HL-60 (cell line): Measurements from ENCODE around the gene AMBP.

Experiments
- DNase-seq, 2 experiments: peaks; one replicate each; pipeline ENCODE4 v3.0.0-alpha.2; 2010 to 2020; ENCODE audit warnings: low read depth in 1 of 2, low spot score in 1 of 2
- H3K27ac ChIP-seq: fragments of 250-450 bp; sonication (Bioruptor Pico); replicated peaks from 2 replicates; pipeline ENCODE4 v1.5.1; 2020; ENCODE audit warnings: mild to moderate bottlenecking, moderate library complexity
- H3K27me3 ChIP-seq: fragments of 250-450 bp; sonication (Bioruptor Pico); 2 replicates; pipeline ENCODE4 v1.5.1; 2021; ENCODE audit warnings: mild to moderate bottlenecking, moderate library complexity; ENCODE audit not compliant: insufficient read depth, poor library complexity, severe bottlenecking
- H3K4me3 ChIP-seq: replicated peaks from 2 replicates; pipeline ENCODE4 v1.5.1; 2011; ENCODE audit warnings: mild to moderate bottlenecking, control low read depth, low read length; ENCODE audit not compliant: insufficient read depth
- CTCF ChIP-seq: IDR thresholded peaks from one replicate; pipeline ENCODE4 v1.5.1; 2011; ENCODE audit warnings: low read length, control low read depth, inconsistent platforms; ENCODE audit not compliant: insufficient read depth
- GABPA ChIP-seq: IDR thresholded peaks from 2 replicates; pipeline ENCODE4 v1.6.1; 2012; ENCODE audit warnings: low read depth
- POLR2AphosphoS5 ChIP-seq: IDR thresholded peaks from 2 replicates; pipeline ENCODE4 v1.6.1; 2012; ENCODE audit warnings: low read depth
- SPI1 ChIP-seq: IDR thresholded peaks from 2 replicates; pipeline ENCODE4 v1.6.1; 2012; ENCODE audit warnings: low read depth, mild to moderate bottlenecking, borderline replicate concordance
- TF ChIP-seq, protein P1 (sequence below): IDR thresholded peaks from 2 replicates; pipeline ENCODE4 v1.6.1; 2012; ENCODE audit warnings: low read depth; ENCODE audit not compliant: insufficient replicate concordance

Gene AMBP

DNA sequence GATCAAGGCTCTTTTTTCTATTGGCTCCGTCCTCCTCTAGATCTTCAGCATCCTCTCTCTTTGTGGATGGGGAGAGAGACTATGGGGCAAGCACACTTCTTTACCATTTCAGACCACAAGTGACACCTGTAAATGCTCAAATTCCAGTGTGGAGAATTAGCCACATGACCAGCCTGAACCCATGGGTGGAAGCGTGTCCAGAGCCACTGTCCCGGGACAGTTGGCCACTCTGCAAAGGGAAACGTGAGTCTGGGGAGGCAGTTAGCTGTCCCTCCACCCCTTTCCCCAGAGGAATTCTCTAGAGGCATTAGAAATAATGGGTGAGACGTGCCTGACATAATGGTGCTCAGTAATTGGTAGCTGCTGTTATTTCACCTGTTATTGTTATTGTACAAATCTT is 40.9 kb downstream of the AMBP start:
- TF ChIP-seq POLR2AphosphoS5 (no peak), GABPA (no peak), CTCF (no peak), SPI1 (no peak)
- TF ChIP-seq, protein P1, sequence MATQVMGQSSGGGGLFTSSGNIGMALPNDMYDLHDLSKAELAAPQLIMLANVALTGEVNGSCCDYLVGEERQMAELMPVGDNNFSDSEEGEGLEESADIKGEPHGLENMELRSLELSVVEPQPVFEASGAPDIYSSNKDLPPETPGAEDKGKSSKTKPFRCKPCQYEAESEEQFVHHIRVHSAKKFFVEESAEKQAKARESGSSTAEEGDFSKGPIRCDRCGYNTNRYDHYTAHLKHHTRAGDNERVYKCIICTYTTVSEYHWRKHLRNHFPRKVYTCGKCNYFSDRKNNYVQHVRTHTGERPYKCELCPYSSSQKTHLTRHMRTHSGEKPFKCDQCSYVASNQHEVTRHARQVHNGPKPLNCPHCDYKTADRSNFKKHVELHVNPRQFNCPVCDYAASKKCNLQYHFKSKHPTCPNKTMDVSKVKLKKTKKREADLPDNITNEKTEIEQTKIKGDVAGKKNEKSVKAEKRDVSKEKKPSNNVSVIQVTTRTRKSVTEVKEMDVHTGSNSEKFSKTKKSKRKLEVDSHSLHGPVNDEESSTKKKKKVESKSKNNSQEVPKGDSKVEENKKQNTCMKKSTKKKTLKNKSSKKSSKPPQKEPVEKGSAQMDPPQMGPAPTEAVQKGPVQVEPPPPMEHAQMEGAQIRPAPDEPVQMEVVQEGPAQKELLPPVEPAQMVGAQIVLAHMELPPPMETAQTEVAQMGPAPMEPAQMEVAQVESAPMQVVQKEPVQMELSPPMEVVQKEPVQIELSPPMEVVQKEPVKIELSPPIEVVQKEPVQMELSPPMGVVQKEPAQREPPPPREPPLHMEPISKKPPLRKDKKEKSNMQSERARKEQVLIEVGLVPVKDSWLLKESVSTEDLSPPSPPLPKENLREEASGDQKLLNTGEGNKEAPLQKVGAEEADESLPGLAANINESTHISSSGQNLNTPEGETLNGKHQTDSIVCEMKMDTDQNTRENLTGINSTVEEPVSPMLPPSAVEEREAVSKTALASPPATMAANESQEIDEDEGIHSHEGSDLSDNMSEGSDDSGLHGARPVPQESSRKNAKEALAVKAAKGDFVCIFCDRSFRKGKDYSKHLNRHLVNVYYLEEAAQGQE, result no peak
- DNase-seq, result no peak
- H3K27ac ChIP-seq, result no peak overlapping the region
- no peak overlapping the region for H3K4me3 ChIP-seq
- no peaks in the 10 kb centered on the region for H3K27me3 ChIP-seq

- no peak for DNase-seq
- TF ChIP-seq SPI1, result no peak
- TF ChIP-seq, protein P1, result no peak
- no peak for TF ChIP-seq POLR2AphosphoS5
- no peak for TF ChIP-seq CTCF
- no peak for TF ChIP-seq GABPA
- Histone ChIP-seq H3K27me3 (no peaks in the 10 kb centered on the region), H3K27ac (no peak overlapping the region), H3K4me3 (no peak overlapping the region)
These were observed 42.0 kb downstream of the AMBP start for GRCh38 chr9:114035845-114036801.

GRCh38 chr9:114035221-114035844 is 42.8 kb downstream of the AMBP start:
- Histone ChIP-seq H3K4me3 (no peak overlapping the region), H3K27ac (no peak overlapping the region), H3K27me3 (no peaks in the 10 kb centered on the region)
- TF ChIP-seq GABPA, result no peak
- TF ChIP-seq CTCF, result no peak
- TF ChIP-seq POLR2AphosphoS5, result no peak
- TF ChIP-seq, protein P1, result no peak
- no peak for TF ChIP-seq SPI1
- no peak for DNase-seq
